Endothelial cell (in vitro differentiated cells): Measurements from ENCODE around the gene CYSRT1. TPM values are rescaled to one million over a fixed set of nuclear protein-coding genes. Genes with fewer than 3 reads are reported as not detected.

Experiments used
- DNase-seq: peaks from one replicate; pipeline ENCODE4 v3.0.0; 2021; ENCODE audit warnings: low spot score
- H3K27ac Mint-ChIP-seq: one replicate; pipeline ENCODE4 v1.8.0; 2021; ENCODE audit warnings: mixed read lengths, inconsistent platforms; ENCODE audit not compliant: unreplicated experiment
- H3K27me3 Mint-ChIP-seq: one replicate; pipeline ENCODE4 v1.8.0; 2021; ENCODE audit warnings: mild to moderate bottlenecking, moderate library complexity, mixed read lengths, inconsistent platforms; ENCODE audit not compliant: unreplicated experiment
- H3K36me3 Mint-ChIP-seq: one replicate; pipeline ENCODE4 v1.8.0; 2021; ENCODE audit warnings: mild to moderate bottlenecking, low read depth, mixed read lengths, inconsistent platforms; ENCODE audit not compliant: unreplicated experiment
- H3K4me1 Mint-ChIP-seq: one replicate; pipeline ENCODE4 v1.8.0; 2021; ENCODE audit warnings: mild to moderate bottlenecking, mixed read lengths, inconsistent platforms; ENCODE audit not compliant: unreplicated experiment
- H3K4me3 Mint-ChIP-seq: one replicate; pipeline ENCODE4 v1.8.0; 2021; ENCODE audit warnings: mild to moderate bottlenecking, mixed read lengths, inconsistent platforms; ENCODE audit not compliant: unreplicated experiment
- H3K9me3 Mint-ChIP-seq: one replicate; pipeline ENCODE4 v1.8.0; 2021; ENCODE audit warnings: mixed read lengths, inconsistent platforms; ENCODE audit not compliant: unreplicated experiment
- CTCF ChIP-seq: fragments of 200-600 bp; sonication (generic); IDR thresholded peaks from one replicate; pipeline ENCODE4 v1.5.0; 2021; ENCODE audit warnings: antibody characterized with exemption; ENCODE audit not compliant: unreplicated experiment
- total RNA-seq: library from RNA; stranded (reverse); fragmentation: NEBNext Ultra II Directional; extraction: Animal tissue kit (Norgen Biotek cat#: 25700); gene quantifications from one replicate; pipeline ENCODE4 v1.2.1, GENCODE V29; 2021; ENCODE audit not compliant: unreplicated experiment

Gene CYSRT1
- total RNA-seq, 1 donor from 2014 or later: 1.4 TPM

GRCh38 chr9:137227054-137227852, 2.3 kb downstream of the CYSRT1 start, which contains the start of gene RNF224:
Gene RNF224 (plus strand): TSS chr9:137227502. CDS start chr9:137228336, 834 bp downstream.
- Mint-ChIP-seq H3K4me3 (no peak within 1 kb of the TSS), H3K9me3 (no peaks in the 10 kb centered on the region), H3K4me1 (no peaks in the 10 kb centered on the region), H3K27me3 (peaks cover 7% of the 10 kb centered on the region), H3K27ac (no peak within 1 kb of the TSS), H3K36me3 (no peaks in the 10 kb centered on the region)
- DNase-seq: peak; percentile 84
- peak; percentile 81 for TF ChIP-seq CTCF

- H3K9me3 Mint-ChIP-seq: no peaks in the 10 kb centered on the region
- no peak overlapping the region for H3K4me3 Mint-ChIP-seq
- TF ChIP-seq CTCF: no peak
- H3K27ac Mint-ChIP-seq: no peak overlapping the region
- H3K4me1 Mint-ChIP-seq: no peaks in the 10 kb centered on the region
- peaks cover 7% of the 10 kb centered on the region for H3K27me3 Mint-ChIP-seq
- DNase-seq: no peak
- no peaks in the 10 kb centered on the region for H3K36me3 Mint-ChIP-seq
Observed at GRCh38 chr9:137227853-137228505, 3.0 kb downstream of the CYSRT1 start.

DNA sequence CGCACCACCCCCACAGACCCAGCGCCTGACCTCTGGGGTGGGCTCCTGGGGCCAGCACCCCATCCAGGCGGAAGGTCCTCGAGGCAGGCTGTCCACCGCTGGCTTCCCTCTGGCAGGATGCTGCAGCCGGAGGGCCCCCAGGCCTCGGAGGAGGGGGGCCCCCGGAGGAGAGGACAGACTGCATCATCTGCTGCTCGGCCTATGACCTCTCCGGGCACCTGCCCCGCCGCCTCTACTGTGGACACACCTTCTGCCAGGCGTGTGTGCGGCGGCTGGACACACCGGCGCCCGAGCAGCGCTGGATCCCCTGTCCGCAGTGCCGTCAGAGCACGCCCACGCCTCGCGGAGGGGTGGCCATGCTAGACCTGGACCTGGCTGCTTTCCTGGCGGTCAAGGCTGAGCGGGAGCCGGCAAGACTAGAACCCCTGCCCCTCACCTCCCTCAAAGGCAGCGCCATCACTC, 3.6 kb downstream of the CYSRT1 start:
- no peak overlapping the region for H3K4me3 Mint-ChIP-seq
- H3K9me3 Mint-ChIP-seq: no peaks in the 10 kb centered on the region
- H3K27me3 Mint-ChIP-seq: peaks cover 7% of the 10 kb centered on the region
- TF ChIP-seq CTCF: no peak
- no peak overlapping the region for H3K27ac Mint-ChIP-seq
- no peaks in the 10 kb centered on the region for H3K36me3 Mint-ChIP-seq
- no peak for DNase-seq
- no peaks in the 10 kb centered on the region for H3K4me1 Mint-ChIP-seq

DNA sequence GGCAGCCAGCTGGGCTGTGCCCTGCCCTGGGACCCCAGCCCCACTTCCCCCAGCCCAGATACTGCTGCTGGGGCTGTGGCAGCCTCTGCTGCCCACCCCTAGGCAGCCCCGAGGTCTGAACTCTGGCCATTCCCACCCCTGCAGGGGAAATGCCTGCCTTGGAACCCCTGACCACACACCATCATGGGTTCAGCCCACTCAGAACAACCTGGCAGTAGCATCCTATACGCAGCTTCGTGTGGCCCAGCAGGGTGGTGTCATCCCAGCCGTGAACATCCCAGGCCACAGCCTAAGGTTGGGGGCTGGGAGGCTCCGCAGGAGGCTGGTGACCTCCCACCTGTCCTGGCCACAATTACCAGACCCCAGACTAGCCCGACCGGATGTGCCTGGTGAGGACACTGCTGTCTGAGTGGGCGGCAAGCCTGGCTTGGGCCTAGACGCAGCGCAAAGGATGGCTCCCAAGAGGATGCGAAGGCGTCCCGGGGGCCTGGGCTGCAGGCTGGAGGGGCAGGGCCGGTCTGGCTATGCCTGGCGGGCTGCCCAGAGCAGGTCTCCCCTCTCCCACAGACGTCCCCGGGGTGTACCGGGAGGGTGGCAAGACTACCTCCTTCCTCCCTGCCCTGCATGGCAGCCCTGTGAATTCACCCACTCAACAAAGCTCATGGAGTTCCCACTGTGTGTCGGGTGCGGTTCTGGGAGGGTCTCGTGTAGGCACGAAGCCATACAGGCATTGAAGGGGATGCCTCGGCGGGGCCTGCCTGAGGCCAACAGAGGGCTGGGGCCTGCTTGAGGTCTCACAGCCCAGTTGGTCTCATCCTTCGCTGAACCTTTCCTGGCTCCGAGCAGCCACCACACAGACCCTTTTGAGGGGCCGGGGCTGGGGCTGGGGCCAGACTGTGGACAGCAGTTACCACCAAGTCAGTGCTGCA, 4.3 kb downstream of the CYSRT1 start:
- Mint-ChIP-seq H3K9me3 (no peaks in the 10 kb centered on the region), H3K27me3 (peaks cover 7% of the 10 kb centered on the region), H3K4me3 (no peak overlapping the region), H3K36me3 (no peaks in the 10 kb centered on the region), H3K27ac (no peak overlapping the region), H3K4me1 (no peaks in the 10 kb centered on the region)
- no peak for DNase-seq
- TF ChIP-seq CTCF: no peak
